ENCODE measurements around the gene BCAS3. TPM values are rescaled to one million over a fixed set of nuclear protein-coding genes. Genes with fewer than 3 reads are reported as not detected.
"Not testable (repeated sequence)": the region's sequence is repeated elsewhere in the genome, so short reads cannot be mapped to it uniquely, and the experiment has no call there.

The BCAS3 gene
- total and polyA plus RNA-seq, 5 experiments from 2014 or later = 25.7 to 41.4 (median 32.8) TPM

DNA sequence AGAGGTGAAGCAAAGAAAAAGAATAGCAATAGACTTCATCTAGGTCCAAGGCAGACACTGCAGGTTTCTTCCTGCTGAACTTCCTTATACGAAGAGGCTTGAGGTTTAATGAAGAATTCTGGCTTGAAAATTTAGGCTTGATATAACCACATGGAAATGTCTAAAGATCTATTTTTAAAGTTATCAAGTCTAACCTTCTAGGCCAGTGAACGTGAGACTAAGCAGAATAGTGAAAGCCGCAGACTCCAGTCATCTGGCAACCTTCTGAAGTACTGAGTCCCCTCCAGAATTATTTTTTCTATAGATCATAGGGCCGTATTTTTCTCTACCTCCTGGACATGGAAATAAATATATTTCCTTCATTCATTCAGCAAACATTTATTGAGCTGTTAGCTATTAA is 333.6 kb downstream of the BCAS3 start:
- no peaks in the 10 kb centered on the region for H3K4me1 Mint-ChIP-seq
- H3K27ac Mint-ChIP-seq = no peak overlapping the region
- POLR2A ChIA-PET = no interaction called here
- ATAC-seq (no peak), DNase-seq (no peak)
- H3K27me3 Mint-ChIP-seq = no peaks in the 10 kb centered on the region
- H3K36me3 Mint-ChIP-seq = peaks cover 6 to 7% (median 6%) of the 10 kb centered on the region in 3 donors
- no peak overlapping the region for H3K4me3 Mint-ChIP-seq
- no peaks in the 10 kb centered on the region for H3K9me3 Mint-ChIP-seq

DNA sequence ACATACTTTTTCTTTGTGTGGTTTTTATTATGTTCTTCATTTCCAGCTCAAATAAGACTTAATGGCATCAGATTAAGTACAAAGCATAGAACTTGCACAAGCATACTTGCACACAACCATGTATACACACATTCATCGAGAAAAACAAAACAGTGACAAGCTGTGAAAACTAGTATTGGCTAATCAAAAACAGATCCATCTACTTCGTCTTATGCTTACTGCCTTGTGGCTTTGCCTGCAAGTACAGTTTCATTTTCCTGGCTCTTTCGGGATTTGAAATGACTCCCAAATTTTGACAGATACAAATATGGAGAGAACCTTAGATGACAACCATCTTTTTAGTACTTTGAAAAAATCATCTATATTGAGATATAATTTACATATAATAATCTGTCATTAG is 338.3 kb downstream of the BCAS3 start:
- DNase-seq = no peak
- H3K27ac Mint-ChIP-seq = no peak overlapping the region
- H3K4me1 Mint-ChIP-seq = no peaks in the 10 kb centered on the region
- no peak overlapping the region for H3K4me3 Mint-ChIP-seq
- POLR2A ChIA-PET = no interaction called here
- ATAC-seq = no peak
- H3K36me3 Mint-ChIP-seq = peaks cover 7 to 16% (median 10%) of the 10 kb centered on the region in 3 donors
- H3K27me3 Mint-ChIP-seq = no peaks in the 10 kb centered on the region
- H3K9me3 Mint-ChIP-seq = no peaks in the 10 kb centered on the region

DNA sequence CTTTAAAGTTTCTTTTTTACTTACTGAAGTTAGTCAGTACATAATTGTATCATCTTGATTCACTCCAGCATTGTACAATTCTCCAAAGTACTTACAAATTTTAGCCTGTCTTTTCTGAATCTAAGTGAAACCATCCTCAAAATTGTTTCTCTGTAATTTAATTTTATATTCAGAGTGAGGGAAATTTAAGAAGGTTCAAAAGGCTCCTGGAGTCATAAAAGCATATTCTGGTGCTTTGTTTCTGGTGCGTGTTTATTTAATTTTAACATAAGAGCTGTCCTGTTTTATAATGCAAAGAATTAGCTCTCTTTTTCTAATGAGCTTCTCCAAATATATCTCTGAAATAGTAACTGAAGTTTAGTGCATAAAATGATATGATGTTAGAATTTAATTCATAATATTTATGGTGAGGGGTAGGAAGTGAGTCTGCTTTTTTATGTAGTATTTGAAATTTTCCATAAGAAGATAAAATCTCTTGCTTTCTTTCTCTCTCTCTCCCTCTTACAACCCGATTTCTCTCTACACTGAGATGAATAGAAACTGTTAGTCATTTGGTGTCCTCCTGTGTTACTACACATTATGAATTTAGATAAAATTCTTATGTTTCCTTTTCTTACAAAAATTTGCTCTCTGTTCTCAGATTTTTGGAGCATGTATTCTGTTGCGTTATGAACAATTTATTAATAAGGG is 339.8 kb downstream of the BCAS3 start:
- H3K4me1 Mint-ChIP-seq = no peaks in the 10 kb centered on the region
- H3K4me3 Mint-ChIP-seq = no peak overlapping the region
- ATAC-seq (no peak), DNase-seq (no peak)
- POLR2A ChIA-PET = no interaction called here
- H3K9me3 Mint-ChIP-seq = no peaks in the 10 kb centered on the region
- H3K27ac Mint-ChIP-seq = peak overlapping the region in 1 of 10 donors; percentile 39
- H3K27me3 Mint-ChIP-seq = no peaks in the 10 kb centered on the region
- peaks cover 7 to 16% (median 10%) of the 10 kb centered on the region in 3 donors for H3K36me3 Mint-ChIP-seq

DNA sequence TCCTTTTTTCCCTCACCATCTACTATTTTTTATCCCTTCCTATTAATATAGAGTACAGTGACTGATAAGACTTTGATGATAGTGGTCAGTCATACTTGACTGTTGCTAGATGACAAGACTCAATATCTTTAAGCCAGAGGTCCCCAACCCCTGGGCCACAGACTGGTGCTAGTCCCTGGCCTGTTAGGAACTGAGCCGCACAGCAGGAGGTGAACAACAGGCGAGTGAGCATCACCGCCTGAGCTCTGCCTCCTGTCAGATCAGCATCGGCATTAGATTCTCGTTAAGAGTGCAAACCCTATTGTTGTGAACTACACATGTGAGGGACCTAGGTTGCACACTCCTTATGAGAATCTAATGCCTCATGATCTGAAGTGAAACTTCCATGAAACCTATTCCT is 341.3 kb downstream of the BCAS3 start:
- POLR2A ChIA-PET = no interaction called here
- ATAC-seq = no peak
- DNase-seq = no peak
- Mint-ChIP-seq H3K4me1 (no peaks in the 10 kb centered on the region), H3K4me3 (no peak overlapping the region), H3K27ac (no peak overlapping the region), H3K9me3 (no peaks in the 10 kb centered on the region), H3K27me3 (no peaks in the 10 kb centered on the region), H3K36me3 (peaks cover 8 to 16% (median 10%) of the 10 kb centered on the region in 3 donors)

DNA sequence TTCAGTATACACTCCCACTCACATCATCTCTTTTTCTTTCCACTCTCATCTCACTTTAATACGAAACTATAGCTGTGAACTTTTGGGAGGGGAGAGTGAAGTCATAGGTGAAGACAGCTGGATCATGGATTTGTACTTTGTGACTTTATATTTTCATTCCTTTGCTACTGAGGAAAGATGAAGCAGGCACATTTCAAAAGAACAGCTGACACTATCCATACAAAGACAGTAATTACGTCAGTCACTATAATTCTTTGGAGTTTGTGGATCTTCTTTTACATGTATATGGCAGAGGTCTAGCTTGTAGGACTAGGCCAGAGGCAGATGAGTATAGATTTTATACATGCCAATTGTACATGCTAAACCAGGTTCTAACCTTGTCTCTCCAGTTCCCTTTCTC is 346.3 kb downstream of the BCAS3 start:
- no peaks in the 10 kb centered on the region for H3K27me3 Mint-ChIP-seq
- ATAC-seq (no peak), DNase-seq (no peak)
- H3K4me3 Mint-ChIP-seq = no peak overlapping the region
- H3K36me3 Mint-ChIP-seq = peaks cover 0 to 11% (median 0%) of the 10 kb centered on the region in 3 donors
- peaks cover 0 to 10% (median 6%) of the 10 kb centered on the region in 4 donors for H3K4me1 Mint-ChIP-seq
- POLR2A ChIA-PET = no interaction called here
- H3K27ac Mint-ChIP-seq = no peak overlapping the region
- H3K9me3 Mint-ChIP-seq = no peaks in the 10 kb centered on the region

DNA sequence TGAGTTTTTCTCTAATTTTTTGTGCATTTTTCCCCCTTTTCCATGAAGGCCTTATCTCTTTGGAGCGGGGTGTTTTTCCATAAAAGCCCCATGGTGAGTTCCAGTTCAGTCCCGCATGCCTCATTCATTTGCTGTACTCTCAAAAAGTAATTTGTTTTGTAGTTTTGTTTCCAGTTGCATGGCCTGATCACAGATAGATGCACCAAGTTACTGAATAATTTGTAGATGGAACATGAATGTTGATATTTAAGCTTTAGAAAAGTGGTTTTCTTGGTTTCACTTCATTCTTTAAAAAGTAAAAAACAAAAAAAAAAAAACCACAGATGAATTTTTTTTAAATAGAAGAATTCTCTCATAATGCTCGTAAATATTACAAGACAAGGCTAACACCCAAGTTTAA is 349.2 kb downstream of the BCAS3 start:
- H3K9me3 Mint-ChIP-seq = no peaks in the 10 kb centered on the region
- peaks cover 0 to 10% (median 6%) of the 10 kb centered on the region in 4 donors for H3K4me1 Mint-ChIP-seq
- no peak overlapping the region for H3K27ac Mint-ChIP-seq
- ATAC-seq (no peak), DNase-seq (no peak)
- H3K36me3 Mint-ChIP-seq = peaks cover 0 to 13% (median 0%) of the 10 kb centered on the region in 3 donors
- H3K4me3 Mint-ChIP-seq = no peak overlapping the region
- H3K27me3 Mint-ChIP-seq = no peaks in the 10 kb centered on the region
- POLR2A ChIA-PET = interaction anchor here (0.7 kb wide), 1 partner anchor 670 kb away, joined by 3 read pairs; no protein-coding TSS in a partner anchor

DNA sequence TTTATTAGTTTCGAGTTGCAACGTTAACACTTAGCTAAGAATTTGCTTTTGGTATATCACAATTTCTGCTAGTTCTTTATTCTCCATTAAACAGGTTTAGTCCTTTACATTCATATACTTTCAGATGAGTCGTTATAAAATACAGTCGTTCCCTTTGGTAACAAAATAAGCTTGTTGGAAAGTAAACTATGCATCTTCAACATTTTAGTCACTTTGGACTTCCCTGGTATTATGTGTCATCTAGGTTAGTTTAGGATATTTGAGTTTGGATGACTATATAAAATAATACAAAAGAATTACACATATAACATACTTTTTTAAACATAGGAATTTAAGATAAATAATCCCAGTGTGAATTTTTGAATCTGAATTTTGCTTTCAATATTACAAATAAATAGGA is 351.5 kb downstream of the BCAS3 start:
- H3K4me3 Mint-ChIP-seq = no peak overlapping the region
- peaks cover 0 to 10% (median 0%) of the 10 kb centered on the region in 3 donors for H3K36me3 Mint-ChIP-seq
- H3K4me1 Mint-ChIP-seq = peaks cover 0 to 10% (median 6%) of the 10 kb centered on the region in 4 donors
- POLR2A ChIA-PET = no interaction called here
- no peaks in the 10 kb centered on the region for H3K9me3 Mint-ChIP-seq
- H3K27ac Mint-ChIP-seq = no peak overlapping the region
- ATAC-seq = no peak
- no peak for DNase-seq
- no peaks in the 10 kb centered on the region for H3K27me3 Mint-ChIP-seq

DNA sequence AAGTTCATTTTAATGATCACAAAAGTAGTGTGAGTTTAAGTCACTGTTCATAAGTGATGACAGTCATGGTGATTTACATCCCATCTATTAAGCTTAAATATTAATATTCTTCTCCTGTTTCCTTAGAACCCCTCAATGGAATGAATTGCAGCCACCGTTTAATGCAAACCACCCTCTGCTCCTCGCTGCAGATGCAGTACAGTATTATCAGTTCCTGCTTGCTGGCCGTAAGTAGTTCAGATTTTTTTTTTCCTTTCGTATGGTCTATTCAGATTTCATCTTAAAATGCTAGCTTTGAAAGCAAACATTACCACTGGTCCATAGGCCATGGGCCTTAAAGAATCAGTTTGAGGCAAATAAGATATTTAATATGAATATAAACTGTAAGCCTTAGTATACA is 363.0 kb downstream of the BCAS3 start:
- peaks cover 0 to 5% (median 0%) of the 10 kb centered on the region in 9 donors for H3K9me3 Mint-ChIP-seq
- no peak for ATAC-seq

DNA sequence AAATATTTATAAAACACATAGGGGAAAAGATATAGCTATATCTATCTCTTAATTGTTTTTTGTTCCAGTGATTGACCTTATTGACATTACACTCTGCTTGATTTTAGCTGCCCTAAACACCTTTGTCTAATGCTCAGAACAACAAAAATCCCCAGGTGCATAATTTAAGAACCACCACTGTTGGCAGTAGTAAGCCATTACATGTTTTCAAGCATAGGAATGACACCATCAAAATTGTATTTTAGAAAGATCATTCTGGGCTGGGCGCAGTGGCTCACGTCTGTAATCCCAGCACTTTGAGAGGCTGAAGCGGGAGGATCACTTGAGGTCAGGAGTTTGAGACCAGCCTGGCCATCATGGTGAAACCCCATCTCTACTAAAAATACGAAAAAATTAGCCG is 364.7 kb downstream of the BCAS3 start:
- DNase-seq, H3K4me3 Mint-ChIP-seq, H3K27ac Mint-ChIP-seq, H3K4me1 Mint-ChIP-seq, ATAC-seq, POLR2A ChIA-PET, H3K9me3 Mint-ChIP-seq, H3K27me3 Mint-ChIP-seq: not testable (repeated sequence)
- peaks cover 0 to 46% (median 29%) of the 10 kb centered on the region in 3 donors for H3K36me3 Mint-ChIP-seq

More for the DNA sequence above, 363.0 kb downstream of the BCAS3 start:
- Mint-ChIP-seq H3K4me3 (no peak overlapping the region), H3K4me1 (no peaks in the 10 kb centered on the region), H3K36me3 (peaks cover 0 to 54% (median 42%) of the 10 kb centered on the region in 3 donors), H3K27ac (peak overlapping the region in 1 of 10 donors; percentile 66), H3K27me3 (no peaks in the 10 kb centered on the region)
- POLR2A ChIA-PET = no interaction called here
- DNase-seq = no peak

DNA sequence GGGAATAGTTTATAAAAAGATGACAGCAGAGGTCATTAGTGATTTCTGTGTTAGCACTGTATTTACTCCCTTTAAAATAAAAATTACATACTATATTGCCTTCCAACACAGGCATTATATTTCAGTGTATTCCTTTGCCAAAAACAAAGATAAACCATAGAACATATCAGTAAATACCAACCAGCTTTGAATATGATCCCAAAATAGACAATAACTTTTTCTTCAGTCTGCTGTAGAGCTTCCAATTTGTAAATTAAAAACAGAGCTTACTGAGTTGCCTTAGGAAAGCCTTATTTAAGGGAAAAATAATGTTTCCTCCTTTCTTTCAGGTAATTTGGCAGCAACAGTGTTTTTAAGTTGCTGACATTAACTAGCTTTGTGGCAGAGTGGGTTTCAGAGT is 369.9 kb downstream of the BCAS3 start:
- POLR2A ChIA-PET = no interaction called here
- DNase-seq (no peak), ATAC-seq (no peak)
- H3K9me3 Mint-ChIP-seq = no peaks in the 10 kb centered on the region
- H3K4me1 Mint-ChIP-seq = peaks cover 0 to 10% (median 9%) of the 10 kb centered on the region in 4 donors
- no peaks in the 10 kb centered on the region for H3K27me3 Mint-ChIP-seq
- H3K27ac Mint-ChIP-seq = peak overlapping the region in 1 of 10 donors; percentile 82
- H3K4me3 Mint-ChIP-seq = no peak overlapping the region
- peaks cover 0 to 4% (median 2%) of the 10 kb centered on the region in 3 donors for H3K36me3 Mint-ChIP-seq

DNA sequence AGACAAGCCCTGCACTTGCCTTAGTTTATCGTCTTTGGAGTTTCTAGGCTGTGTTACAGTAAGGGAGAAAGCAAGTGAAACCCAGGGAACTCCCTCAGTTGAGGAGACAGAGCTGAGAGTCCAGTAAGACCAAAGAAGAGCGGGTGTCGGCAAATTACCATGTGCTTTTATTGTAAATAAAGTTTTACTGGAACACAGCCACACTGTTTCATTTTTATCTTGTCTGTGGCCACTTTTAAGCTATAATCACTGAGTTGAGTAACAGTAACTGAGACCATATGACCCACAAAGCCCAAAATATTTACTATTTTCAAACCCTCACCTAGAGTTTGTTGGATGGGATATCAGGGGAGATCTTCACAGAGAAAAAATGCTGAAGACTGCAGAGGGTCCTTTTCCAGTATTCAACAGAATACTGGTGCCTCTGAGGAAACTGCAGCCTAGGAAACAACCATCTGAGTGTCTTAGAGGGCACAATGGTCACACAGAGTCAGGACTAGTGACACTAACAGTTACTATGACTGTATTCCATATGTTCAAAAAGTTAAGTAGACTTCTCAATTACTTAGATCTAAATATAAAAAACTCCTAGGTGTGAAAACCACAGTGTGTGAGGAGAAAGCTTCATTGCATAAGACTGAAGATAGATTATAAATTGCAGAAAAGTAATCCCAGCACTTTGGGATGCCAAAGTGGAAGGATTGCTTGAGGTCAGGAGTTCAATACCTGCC is 370.9 kb downstream of the BCAS3 start:
- no peak for ATAC-seq
- H3K4me1 Mint-ChIP-seq = peaks cover 0 to 10% (median 9%) of the 10 kb centered on the region in 4 donors
- peak overlapping the region in 2 of 10 donors; percentile 46 to 64 for H3K27ac Mint-ChIP-seq
- no peak overlapping the region for H3K4me3 Mint-ChIP-seq
- no peak for DNase-seq
- H3K36me3 Mint-ChIP-seq = no peaks in the 10 kb centered on the region
- POLR2A ChIA-PET = no interaction called here
- H3K27me3 Mint-ChIP-seq = no peaks in the 10 kb centered on the region
- H3K9me3 Mint-ChIP-seq = no peaks in the 10 kb centered on the region

DNA sequence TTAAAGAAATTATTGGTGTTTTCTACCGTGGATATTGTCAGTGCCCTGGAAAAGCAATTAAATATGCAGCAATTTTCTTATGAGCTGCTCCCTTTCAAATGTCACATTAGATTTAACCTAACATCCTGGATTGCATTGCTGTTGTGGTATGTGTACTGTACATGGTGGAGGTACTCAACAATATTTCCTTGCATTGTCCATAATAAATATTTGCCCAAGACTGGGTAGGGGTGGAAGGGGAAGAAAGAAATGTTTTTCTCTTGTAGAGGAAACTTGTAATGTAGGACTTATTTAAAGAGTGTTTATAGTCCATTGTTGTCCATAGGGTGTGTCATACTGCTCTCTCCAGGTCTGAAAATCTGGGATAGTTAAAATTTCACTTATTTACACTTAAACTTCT is 375.8 kb downstream of the BCAS3 start:
- Mint-ChIP-seq H3K4me1 (peaks cover 3 to 14% (median 9%) of the 10 kb centered on the region in 4 donors), H3K9me3 (no peaks in the 10 kb centered on the region), H3K36me3 (no peaks in the 10 kb centered on the region), H3K27ac (no peak overlapping the region), H3K4me3 (no peak overlapping the region), H3K27me3 (no peaks in the 10 kb centered on the region)
- ATAC-seq (no peak), DNase-seq (no peak)
- POLR2A ChIA-PET = no interaction called here

DNA sequence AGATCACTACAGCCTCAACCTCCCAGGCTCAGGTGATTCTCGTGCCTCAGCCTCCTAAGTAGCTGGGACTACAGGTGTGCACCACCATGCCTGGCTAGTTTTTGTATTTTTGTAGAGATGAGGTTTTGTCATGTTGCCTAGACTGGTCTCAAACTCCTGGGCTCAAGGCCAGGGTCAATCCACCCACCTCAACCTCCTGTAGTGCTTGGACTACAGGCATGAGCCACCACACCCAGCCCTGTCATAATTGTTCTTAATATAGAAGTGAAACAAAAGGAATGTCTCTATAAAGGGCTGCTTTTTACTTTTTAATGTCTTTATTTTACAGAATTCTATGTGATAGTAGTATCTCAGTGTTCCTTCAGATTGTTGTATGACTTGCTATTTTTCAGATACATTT is 376.8 kb downstream of the BCAS3 start:
- H3K4me1 Mint-ChIP-seq = peaks cover 3 to 10% (median 6%) of the 10 kb centered on the region in 4 donors
- DNase-seq (no peak), ATAC-seq (no peak)
- no peaks in the 10 kb centered on the region for H3K9me3 Mint-ChIP-seq
- POLR2A ChIA-PET = no interaction called here
- H3K27me3 Mint-ChIP-seq = no peaks in the 10 kb centered on the region
- H3K36me3 Mint-ChIP-seq = peaks cover 0 to 2% (median 0%) of the 10 kb centered on the region in 3 donors
- no peak overlapping the region for H3K27ac Mint-ChIP-seq
- H3K4me3 Mint-ChIP-seq = no peak overlapping the region

All from naive thymus-derived CD8-positive, alpha-beta T cell (primary cell).